ENCODE results near the gene PTPN12.

DNA sequence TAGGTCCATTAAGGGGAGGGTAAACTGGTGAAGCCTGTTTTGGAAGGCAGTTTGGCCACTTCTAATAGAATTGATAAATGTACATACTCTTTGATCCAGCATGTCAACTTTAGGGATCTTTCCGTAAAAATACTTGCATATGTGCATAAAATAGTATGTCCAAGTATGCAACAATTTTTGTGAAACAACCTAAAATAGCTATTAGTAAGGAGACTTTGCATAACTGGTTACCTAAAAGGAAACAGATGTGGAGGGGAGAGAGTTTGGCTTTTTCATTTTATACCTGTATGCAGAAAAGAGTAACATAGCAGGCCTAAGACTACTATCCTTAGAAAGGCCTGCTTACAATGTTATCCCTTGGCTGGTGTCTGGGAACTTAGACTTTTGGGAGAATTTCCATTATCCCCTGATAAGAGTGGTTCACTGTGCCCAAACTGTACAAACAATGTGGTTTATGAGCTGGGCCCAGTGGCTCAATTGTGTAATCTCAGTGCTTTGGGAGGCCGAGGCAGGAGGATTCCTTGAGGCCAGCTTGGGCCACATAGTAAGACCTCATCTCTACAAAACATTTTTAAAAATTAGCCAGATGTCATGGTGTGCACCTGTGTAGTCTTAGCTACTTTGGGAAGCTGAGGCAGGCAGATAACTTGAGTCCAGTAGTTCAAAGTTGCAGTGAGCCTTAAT is 21.3 kb downstream of the PTPN12 start:
- TF ChIP-seq GATA3 (IDR thresholded peaks at IDR 0.05; ENCODE audit: low read depth, low read length) (no peak), GATA2 (IDR thresholded peaks at IDR 0.05; ENCODE audit: low read depth, low read length) (no peak)

All from SH-SY5Y (cell line).